GM19193 (cell line): ENCODE results near the gene AK9.

Experiments
- POLR2A ChIP-seq: IDR thresholded peaks from 4 replicates; pipeline ENCODE4 v1.6.1; 2011; ENCODE audit not compliant: insufficient read depth, insufficient read length; ENCODE audit errors: extremely low read depth

The AK9 gene

GRCh38 chr6:109484122-109484521, 206.9 kb downstream of the AK9 start:
- no peak for TF ChIP-seq POLR2A

- TF ChIP-seq POLR2A, result no peak
Measured at GRCh38 chr6:109483735-109484057, 207.3 kb downstream of the AK9 start.

DNA sequence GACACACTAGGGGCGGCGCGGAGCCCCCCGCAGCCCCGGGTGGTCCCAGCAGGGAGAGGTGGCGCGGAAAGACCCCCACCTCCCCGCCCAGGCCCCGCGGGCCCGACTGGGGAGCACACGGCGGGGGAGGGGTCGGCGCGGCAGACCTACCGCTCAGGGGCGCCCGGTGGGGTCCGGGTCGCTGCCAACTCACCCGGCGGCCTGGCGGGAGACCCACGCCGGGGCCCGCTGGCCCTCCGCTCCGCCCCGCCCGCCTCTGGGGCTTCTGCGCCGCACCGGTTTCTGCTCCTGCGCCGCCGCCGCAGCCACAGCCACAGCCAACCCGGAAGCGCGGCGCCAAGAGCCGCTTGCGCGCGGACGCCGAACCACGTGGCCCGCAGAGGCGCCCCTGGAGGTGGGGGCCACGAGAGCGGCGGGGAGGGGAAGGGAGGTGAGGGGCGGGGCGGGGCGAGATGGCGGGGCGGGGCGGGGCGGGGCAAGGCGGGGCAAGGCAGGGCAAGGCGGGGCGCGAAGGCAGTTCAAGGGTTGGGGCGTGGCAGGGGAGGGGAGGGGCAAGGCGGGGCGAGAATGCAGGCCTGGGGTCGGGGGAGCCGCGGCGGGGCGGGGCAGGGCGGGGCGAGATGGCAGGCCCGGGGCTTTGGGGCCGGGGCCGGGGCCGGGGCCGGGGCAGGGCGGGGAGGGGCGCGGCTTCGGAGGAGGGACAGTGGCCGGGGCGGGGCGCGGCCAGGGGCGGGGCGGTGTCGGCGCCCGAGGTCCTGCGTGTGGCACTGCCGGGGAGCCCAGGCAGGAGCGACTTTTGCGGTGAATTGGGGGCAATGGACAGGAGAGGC, 207.9 kb downstream of the AK9 start, which contains the start of gene ZBTB24:
TSS of gene ZBTB24 (minus strand) at position 315 of the 830 bp plus-strand sequence. CDS start 1,193 bp downstream, outside the sequence.
- TF ChIP-seq POLR2A, result peak; percentile 78

DNA sequence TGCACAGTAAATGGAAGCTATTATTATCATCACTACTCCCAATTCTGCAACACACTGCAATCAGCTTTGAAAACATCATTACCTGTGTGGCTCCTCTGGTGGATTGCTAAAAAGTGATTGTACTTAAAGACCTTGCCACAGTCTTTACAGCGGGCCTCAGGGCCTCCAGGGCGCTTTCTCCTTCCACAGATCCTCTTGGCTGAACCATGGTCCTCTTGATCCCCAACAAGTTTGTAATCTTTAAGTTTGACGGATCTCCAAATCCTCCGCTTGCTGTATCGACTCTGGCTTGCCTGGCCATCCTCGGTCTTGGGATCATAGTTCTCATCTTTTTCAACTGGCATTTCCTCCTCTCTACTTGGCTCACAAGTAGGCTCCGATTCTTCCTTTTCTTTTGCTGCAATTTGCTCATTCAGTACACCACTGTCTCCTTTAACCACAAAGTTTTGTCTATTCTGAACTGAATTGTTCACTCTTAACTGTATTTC, 210.0 kb downstream of the AK9 start:
- TF ChIP-seq POLR2A, result no peak

- no peak for TF ChIP-seq POLR2A
Measured at GRCh38 chr6:109478841-109479624, 212.0 kb downstream of the AK9 start.

DNA sequence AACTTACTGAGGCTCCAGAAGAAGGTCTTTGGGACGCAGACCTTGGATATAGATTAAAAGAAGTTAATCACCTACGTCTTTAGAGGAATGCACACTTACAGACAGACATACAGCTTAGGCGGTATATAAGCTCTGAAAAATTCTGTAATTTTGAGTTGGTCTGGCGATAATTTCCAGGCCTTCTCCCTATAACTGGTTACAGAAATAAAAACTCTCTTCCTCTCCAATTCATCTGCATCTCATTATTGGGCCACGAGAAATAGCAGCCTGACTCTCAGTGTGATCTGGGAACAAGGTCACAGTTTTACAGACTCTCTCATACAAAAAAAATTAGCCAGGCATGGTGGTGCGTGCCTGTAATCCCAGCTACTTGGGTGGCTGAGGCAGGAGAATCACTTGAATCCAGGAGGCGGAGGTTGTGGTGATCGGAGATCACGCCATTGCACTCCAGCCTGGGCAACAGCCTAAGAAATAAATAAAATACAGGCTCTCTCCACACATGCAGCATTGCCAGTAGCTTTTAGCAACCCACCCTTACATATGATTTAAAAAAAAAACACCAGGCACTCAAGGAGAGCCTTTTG, 212.7 kb downstream of the AK9 start:
- no peak for TF ChIP-seq POLR2A

- TF ChIP-seq POLR2A, result no peak
Measured at GRCh38 chr6:109477725-109478124, 213.3 kb downstream of the AK9 start.

- no peak for TF ChIP-seq POLR2A
Measured at GRCh38 chr6:109477184-109477583, 213.8 kb downstream of the AK9 start.

DNA sequence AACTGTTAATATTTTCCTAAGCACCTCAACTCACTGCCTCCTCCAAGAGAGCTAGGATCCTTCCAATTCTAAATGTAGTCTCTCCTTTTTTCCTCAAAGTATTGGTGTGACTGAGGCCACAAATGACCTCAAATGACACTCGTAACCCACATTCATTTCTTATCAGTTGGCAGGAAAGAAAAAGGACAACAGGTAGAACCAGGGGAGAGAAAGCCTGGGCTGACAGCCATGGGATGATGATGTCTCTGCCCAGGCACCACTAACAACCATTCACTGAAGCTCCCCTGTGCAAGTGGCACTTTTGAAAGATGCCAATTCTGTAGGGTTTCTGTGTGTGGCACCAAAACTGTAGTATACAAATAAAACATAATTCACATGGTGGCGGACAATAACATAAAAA, 215.4 kb downstream of the AK9 start:
- TF ChIP-seq POLR2A, result no peak

- no peak for TF ChIP-seq POLR2A
Measured at GRCh38 chr6:109474995-109475394, 216.0 kb downstream of the AK9 start.

- TF ChIP-seq POLR2A, result no peak
Measured at GRCh38 chr6:109473120-109473519, 217.9 kb downstream of the AK9 start.

GRCh38 chr6:109472132-109472995, 218.6 kb downstream of the AK9 start:
- no peak for TF ChIP-seq POLR2A

DNA sequence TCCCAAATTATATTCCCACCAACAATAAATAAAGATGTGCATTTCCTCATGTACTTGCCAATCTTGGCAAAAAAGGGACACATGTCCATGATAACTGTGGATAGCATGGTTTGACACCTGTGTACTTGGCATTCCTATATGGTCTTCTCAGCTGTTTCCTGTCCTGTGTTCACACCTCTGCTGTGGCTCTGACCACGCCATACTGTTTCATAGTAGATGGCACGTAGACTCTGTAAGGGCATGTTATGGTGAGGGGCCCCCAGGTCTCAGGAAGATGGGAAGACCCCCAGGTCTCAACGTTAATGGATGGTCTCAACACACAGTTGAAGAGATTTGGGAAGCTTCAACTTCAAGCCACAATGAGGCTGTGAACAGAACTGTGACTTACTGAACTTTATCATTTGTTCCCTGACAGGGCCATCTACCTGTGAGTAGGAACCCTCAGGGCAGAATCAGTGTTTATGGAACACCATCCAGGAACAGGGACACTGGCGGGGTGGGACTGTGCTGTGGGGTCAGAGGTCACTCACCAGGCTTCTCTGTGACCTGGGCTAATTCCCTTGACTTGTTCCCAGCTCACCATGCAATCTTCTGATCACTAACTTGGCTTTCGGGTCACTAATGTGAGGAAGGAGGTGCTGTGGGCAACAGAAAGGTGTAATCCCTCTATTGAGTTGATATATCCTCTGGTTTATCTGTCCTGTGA, 219.7 kb downstream of the AK9 start:
- no peak for TF ChIP-seq POLR2A
